AG09309 (cell line): ENCODE results near the gene PSMD4.

Experiments used
- DNase-seq: peaks from one replicate; pipeline ENCODE4 v3.0.0-alpha.2; 2010; ENCODE audit warnings: low read depth
- H3K4me3 ChIP-seq: 2 replicates; pipeline ENCODE4 v1.5.1; 2011; ENCODE audit warnings: mild to moderate bottlenecking, low read depth, low read length, moderate library complexity; ENCODE audit not compliant: control insufficient read depth
- TF ChIP-seq, protein P1 (sequence below): IDR thresholded peaks from 2 replicates; pipeline ENCODE4 v1.5.1; 2011; ENCODE audit warnings: mild to moderate bottlenecking, low read depth, low read length, inconsistent platforms; ENCODE audit not compliant: insufficient read depth, control insufficient read depth; ENCODE audit errors: missing control alignments

The PSMD4 gene

DNA sequence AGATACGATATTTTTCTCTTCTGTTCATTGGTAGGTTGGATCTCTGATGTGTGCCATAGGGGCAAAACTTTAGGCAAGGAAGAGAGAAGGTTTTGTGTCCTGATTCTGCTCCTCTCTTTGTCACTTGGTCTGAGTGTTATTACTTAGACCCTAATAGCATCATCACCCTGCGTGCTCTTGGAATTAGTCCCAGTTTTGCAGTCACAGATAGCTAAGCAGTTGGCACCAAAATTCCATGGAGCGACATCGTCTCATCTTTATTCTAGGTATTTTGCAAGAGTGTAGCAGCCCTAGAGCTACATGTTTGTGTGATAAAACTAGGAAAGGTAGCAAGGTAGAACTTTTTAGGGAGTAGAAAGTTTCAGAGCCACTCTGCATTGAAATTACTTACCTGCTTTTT, 32.4 kb upstream of the PSMD4 start:
- TF ChIP-seq, protein P1, sequence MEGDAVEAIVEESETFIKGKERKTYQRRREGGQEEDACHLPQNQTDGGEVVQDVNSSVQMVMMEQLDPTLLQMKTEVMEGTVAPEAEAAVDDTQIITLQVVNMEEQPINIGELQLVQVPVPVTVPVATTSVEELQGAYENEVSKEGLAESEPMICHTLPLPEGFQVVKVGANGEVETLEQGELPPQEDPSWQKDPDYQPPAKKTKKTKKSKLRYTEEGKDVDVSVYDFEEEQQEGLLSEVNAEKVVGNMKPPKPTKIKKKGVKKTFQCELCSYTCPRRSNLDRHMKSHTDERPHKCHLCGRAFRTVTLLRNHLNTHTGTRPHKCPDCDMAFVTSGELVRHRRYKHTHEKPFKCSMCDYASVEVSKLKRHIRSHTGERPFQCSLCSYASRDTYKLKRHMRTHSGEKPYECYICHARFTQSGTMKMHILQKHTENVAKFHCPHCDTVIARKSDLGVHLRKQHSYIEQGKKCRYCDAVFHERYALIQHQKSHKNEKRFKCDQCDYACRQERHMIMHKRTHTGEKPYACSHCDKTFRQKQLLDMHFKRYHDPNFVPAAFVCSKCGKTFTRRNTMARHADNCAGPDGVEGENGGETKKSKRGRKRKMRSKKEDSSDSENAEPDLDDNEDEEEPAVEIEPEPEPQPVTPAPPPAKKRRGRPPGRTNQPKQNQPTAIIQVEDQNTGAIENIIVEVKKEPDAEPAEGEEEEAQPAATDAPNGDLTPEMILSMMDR = no peak
- DNase-seq = no peak
- H3K4me3 ChIP-seq = no peak overlapping the region

DNA sequence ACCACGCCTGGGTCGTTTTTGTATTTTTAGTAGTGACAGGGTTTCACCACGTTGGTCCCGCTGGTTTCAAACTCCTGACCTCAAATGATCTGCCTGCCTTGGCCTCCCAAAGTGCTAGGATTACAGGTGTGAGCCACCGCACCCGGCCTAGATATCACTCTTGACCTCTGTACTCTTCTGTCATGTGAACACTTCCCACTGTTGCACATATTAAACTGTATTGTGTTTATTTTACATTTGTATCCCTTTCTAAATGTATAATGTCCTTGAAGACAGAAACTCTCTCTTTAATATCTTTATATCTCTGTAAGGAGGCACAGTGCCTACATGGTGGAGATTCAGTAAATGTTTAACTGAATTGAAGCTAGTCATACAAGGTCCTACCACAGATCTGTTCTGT, 19.3 kb upstream of the PSMD4 start:
- TF ChIP-seq, protein P1 = no peak
- no peak overlapping the region for H3K4me3 ChIP-seq
- no peak for DNase-seq

DNA sequence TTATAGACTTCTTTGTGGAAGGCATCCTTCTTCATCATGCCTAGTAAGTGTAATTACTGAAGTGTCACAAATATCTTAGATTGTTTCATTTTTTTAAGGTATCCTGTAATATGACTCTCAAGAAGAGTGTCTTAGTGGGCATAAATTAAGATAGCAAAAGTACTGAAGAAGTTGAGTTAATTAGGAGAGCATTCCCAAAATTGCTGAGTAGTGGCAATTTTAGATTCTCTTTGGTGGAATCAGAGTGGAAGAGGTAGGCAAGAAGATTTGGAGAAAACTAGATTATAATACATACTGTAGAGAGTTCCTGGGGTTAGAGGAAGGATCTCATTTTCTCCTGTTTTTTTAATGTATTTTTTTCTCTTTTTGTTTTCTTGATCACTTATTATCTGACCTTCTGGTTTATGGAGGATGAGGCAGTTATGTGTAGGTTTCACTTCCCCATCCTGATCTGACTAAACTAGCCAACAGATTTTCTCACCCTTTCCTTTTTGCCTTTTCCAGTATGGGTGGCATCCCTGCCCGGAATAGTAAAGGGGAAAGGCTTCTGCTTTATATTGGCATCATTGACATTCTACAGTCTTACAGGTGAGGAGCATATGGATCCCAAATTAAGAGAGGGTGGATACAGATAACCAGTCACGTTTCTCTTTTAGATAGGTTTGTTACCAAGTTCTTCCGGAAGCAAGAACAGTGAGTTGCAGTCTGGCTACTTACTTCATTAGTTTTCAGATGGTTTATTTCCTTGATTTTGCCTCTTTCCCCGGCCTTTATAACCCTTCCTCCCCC, 16.7 kb upstream of the PSMD4 start:
- H3K4me3 ChIP-seq = no peak overlapping the region
- no peak for DNase-seq
- TF ChIP-seq, protein P1 = no peak

DNA sequence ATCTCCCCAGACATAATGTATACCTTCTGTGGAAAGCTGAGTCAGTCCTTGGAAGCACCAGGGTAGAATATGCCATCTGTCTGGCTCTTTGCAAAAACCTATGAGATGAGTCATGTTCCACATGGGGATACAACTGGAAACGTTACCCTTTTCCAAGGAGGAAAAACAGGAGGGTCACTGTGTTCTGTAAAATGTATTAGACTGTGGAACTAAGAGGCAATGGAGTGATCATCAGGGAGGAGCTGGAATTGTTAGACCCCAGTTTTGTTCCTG, 16.1 kb upstream of the PSMD4 start:
- TF ChIP-seq, protein P1 = no peak
- DNase-seq = peak; percentile 60
- H3K4me3 ChIP-seq = no peak overlapping the region

DNA sequence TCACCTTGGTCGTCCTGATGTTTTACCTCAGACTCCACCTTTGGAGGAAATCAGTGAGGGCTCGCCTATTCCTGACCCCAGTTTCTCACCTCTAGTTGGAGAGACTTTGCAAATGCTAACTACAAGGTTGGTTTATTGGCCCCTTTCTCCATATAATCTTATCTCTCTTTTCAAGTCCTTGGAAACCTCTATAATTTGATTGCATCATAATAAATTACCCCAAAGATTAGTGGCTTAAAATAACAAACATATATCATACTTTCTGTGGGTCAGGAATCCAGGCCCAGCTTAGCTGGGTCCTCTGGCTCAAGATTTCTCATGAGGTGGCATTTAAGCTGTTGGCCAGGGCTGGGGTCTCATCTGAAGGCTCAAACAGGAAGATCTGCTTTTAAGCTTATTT, 12.1 kb upstream of the PSMD4 start:
- TF ChIP-seq, protein P1 = no peak
- H3K4me3 ChIP-seq = no peak overlapping the region
- DNase-seq = no peak

DNA sequence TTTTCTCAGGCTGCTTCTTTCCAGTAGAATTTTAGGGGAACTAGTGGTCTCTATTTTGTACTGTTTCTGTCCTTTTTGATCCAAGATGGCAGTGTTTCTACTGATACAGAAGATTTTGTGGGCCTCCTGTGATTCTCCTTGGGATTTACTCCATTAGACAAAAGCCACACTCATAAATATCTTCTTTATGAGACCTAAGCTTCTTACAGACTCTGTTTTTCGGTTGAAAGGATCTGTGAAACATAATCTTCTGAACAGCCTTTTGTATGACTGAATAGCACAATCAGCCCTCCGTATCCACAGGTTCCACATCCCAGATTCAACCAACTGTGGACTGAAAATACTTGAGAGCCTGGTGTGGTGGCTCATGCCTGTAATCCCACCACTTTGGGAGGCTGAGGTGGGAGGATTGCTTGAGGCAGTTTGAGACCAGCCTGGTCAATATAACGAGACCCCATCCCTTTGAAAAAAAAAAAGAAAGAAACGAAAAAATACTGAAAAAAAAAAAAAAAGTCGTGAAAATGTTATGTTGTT, 10.8 kb upstream of the PSMD4 start:
- TF ChIP-seq, protein P1 = no peak
- DNase-seq = no peak
- H3K4me3 ChIP-seq = no peak overlapping the region
